GM12873 (cell line): ENCODE results near the gene IL13RA2.

ENCODE experiments used
- CTCF ChIP-seq: IDR thresholded peaks from 2 replicates; pipeline ENCODE4 v1.5.1; 2012; ENCODE audit warnings: low read depth, mild to moderate bottlenecking, moderate library complexity, low read length, control low read depth; ENCODE audit not compliant: insufficient read depth; ENCODE audit errors: missing control alignments

Gene IL13RA2

GRCh38 chrX:115047181-115047580, 29.8 kb upstream of the IL13RA2 start:
- no peak for TF ChIP-seq CTCF

DNA sequence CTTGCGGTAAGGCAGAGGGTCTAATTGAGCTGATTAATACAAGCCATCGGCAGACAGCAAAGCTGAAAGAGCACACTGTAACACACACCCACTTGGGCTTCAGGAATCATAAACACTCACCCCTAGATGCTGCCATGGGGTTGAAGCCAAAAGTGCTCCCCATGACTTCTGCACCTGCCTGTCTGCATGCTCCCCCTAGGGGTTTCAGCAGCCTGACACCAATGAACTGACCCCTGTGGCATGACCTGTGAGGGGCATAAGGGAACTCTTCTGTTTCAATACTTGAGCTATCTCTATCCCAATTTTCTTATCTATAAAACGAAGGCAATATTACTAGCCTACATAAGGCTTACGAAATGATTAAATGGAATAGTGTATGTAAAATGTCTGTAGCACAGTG, 23.0 kb upstream of the IL13RA2 start:
- TF ChIP-seq CTCF: no peak

- TF ChIP-seq CTCF: no peak
These were observed 21.0 kb upstream of the IL13RA2 start for GRCh38 chrX:115038406-115038805.

DNA sequence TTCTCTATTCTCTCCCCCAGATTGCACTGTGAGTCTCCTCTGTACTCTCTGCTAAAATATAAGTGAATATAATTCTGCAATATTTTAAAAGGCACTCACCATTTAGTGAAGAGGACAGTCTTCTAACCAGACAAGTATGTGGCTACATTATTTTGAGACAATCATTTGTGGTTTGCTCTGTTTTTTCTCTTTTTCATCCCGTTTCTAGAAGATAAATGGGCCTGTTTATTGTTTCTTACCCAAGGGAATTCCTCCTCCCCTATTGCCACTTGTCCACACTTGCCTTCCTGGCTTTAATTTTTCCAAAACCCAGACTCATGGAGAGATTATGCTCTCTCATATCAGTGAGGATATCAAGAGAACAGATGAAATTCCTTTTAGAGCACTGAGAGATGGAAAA, 18.6 kb upstream of the IL13RA2 start:
- TF ChIP-seq CTCF: no peak

DNA sequence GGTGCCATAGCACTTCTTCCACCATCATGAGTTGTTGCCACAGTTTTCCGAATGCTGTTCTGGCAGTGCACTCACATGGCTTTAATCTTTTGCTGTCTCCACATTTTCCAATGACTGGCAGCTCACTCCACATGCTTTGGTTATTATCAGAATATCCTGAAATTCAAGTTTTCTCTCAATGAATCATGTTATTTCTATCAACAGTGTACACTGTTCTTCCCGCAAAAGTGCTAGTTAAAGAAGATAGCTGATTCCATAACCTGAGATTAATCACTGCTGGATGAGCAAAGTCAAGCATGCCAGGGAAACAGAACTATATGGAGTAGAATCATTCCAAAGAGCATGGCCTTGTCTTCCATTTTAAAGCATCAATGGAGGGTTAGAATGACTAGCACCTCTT, 14.6 kb upstream of the IL13RA2 start:
- no peak for TF ChIP-seq CTCF

DNA sequence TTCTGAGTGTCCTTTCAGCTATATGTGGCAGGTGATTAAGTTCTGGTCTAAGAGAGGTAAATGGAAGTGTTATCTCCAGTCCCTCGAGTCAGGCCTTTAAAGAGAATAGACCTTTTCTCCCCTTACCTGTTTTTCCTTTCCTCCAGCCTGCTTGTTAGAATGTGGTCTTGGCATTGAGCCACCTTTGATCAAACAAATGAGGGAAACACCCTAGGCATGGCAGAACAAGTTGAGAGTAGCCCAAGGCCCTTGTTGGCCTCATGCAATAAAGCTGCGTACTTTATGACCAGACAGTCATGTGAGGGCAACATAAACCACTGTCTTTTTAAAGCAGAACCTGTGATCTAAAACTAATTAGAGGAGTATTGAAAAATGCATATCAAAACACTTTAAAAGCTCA, 13.2 kb upstream of the IL13RA2 start:
- TF ChIP-seq CTCF: no peak

- TF ChIP-seq CTCF: no peak
These were observed 12.6 kb upstream of the IL13RA2 start for GRCh38 chrX:115029869-115030570.

DNA sequence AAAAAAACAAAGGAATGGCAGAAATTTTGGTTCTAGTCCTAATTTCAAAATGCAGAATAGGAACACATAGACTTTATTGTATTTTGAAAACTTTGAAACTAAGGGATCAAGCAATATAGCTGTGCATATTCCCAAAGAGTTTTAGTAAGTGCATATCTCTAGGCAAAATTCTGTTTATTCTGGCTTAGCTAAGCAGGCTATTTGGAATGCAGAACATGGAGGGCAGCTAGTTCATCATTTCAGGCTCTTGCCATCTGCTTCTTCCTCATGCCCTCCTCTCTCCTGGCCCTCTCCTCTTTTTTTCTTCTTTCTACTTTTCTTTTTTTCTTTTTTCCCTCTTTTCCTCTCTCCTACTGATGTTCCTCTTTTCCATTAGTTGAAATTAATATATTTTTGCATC, 12.0 kb upstream of the IL13RA2 start:
- no peak for TF ChIP-seq CTCF
